Neuron (in vitro differentiated cells): Measurements from ENCODE around the gene PRUNE1.

ENCODE experiments used
- H2AFZ ChIP-seq: one replicate; pipeline ENCODE4 v1.6.1; 2013; ENCODE audit warnings: low read depth, mild to moderate bottlenecking, inconsistent platforms, low read length, moderate library complexity
- H3K27me3 ChIP-seq: one replicate; pipeline ENCODE4 v1.6.1; 2013; ENCODE audit warnings: low read length; ENCODE audit not compliant: insufficient read depth
- H3K36me3 ChIP-seq: one replicate; pipeline ENCODE4 v1.6.1; 2013; ENCODE audit warnings: low read length; ENCODE audit not compliant: insufficient read depth
- H3K4me1 ChIP-seq: one replicate; pipeline ENCODE4 v1.6.1; 2013; ENCODE audit warnings: low read length; ENCODE audit not compliant: insufficient read depth
- H3K4me3 ChIP-seq: 2 replicates; pipeline ENCODE4 v1.5.1; 2013; ENCODE audit warnings: mild to moderate bottlenecking, low read length, moderate library complexity
- H3K9me3 ChIP-seq: one replicate; pipeline ENCODE4 v1.6.1; 2013; ENCODE audit warnings: low read length

The PRUNE1 gene

GRCh38 chr1:150987924-150988323, 20.3 kb upstream of the PRUNE1 start:
- Histone ChIP-seq H3K9me3 (no peaks in the 10 kb centered on the region), H3K27me3 (no peaks in the 10 kb centered on the region), H3K36me3 (no peaks in the 10 kb centered on the region), H3K4me3 (no peak overlapping the region), H3K4me1 (no peaks in the 10 kb centered on the region), H2AFZ (no peak overlapping the region)

GRCh38 chr1:150992626-150993025, 15.6 kb upstream of the PRUNE1 start:
- Histone ChIP-seq H3K4me1 (no peaks in the 10 kb centered on the region), H3K27me3 (no peaks in the 10 kb centered on the region), H3K36me3 (peaks cover 10% of the 10 kb centered on the region), H2AFZ (no peak overlapping the region), H3K9me3 (no peaks in the 10 kb centered on the region), H3K4me3 (no peak overlapping the region)

GRCh38 chr1:150994248-150994647, 14.0 kb upstream of the PRUNE1 start:
- Histone ChIP-seq H3K4me3 (no peak overlapping the region), H3K9me3 (no peaks in the 10 kb centered on the region), H2AFZ (no peak overlapping the region), H3K36me3 (peaks cover 20% of the 10 kb centered on the region), H3K27me3 (no peaks in the 10 kb centered on the region), H3K4me1 (no peaks in the 10 kb centered on the region)

- Histone ChIP-seq H3K4me1 (no peaks in the 10 kb centered on the region), H3K4me3 (no peak overlapping the region), H3K36me3 (peaks cover 25% of the 10 kb centered on the region), H3K27me3 (no peaks in the 10 kb centered on the region), H2AFZ (no peak overlapping the region), H3K9me3 (no peaks in the 10 kb centered on the region)
These were observed 12.8 kb upstream of the PRUNE1 start for GRCh38 chr1:150995460-150995859.

- H3K36me3 ChIP-seq: peaks cover 25% of the 10 kb centered on the region
- no peaks in the 10 kb centered on the region for H3K9me3 ChIP-seq
- H3K4me1 ChIP-seq: no peaks in the 10 kb centered on the region
- no peaks in the 10 kb centered on the region for H3K27me3 ChIP-seq
- H2AFZ ChIP-seq: no peak overlapping the region
- H3K4me3 ChIP-seq: no peak overlapping the region
These were observed 12.4 kb upstream of the PRUNE1 start for GRCh38 chr1:150995896-150996295.

GRCh38 chr1:150997126-150997872, 10.9 kb upstream of the PRUNE1 start:
- Histone ChIP-seq H3K4me3 (no peak overlapping the region), H3K36me3 (peaks cover 30% of the 10 kb centered on the region), H2AFZ (no peak overlapping the region), H3K4me1 (no peaks in the 10 kb centered on the region), H3K27me3 (no peaks in the 10 kb centered on the region), H3K9me3 (no peaks in the 10 kb centered on the region)

- H3K4me1 ChIP-seq: no peaks in the 10 kb centered on the region
- H3K4me3 ChIP-seq: no peak overlapping the region
- no peaks in the 10 kb centered on the region for H3K27me3 ChIP-seq
These were observed 10.3 kb upstream of the PRUNE1 start for GRCh38 chr1:150997949-150998348.

GRCh38 chr1:150999051-150999674, 9.1 kb upstream of the PRUNE1 start:
- no peaks in the 10 kb centered on the region for H3K4me1 ChIP-seq
- H3K4me3 ChIP-seq: no peak overlapping the region
- H3K9me3 ChIP-seq: no peaks in the 10 kb centered on the region
- no peak overlapping the region for H2AFZ ChIP-seq
- no peaks in the 10 kb centered on the region for H3K27me3 ChIP-seq
- H3K36me3 ChIP-seq: peaks cover 30% of the 10 kb centered on the region

More at GRCh38 chr1:150997949-150998348, 10.3 kb upstream of the PRUNE1 start:
- H3K36me3 ChIP-seq: peaks cover 30% of the 10 kb centered on the region
- H2AFZ ChIP-seq: no peak overlapping the region
- H3K9me3 ChIP-seq: no peaks in the 10 kb centered on the region

GRCh38 chr1:150999926-151000325, 8.3 kb upstream of the PRUNE1 start:
- H3K4me1 ChIP-seq: peaks cover 5% of the 10 kb centered on the region
- no peak overlapping the region for H3K4me3 ChIP-seq
- H3K9me3 ChIP-seq: no peaks in the 10 kb centered on the region
- peaks cover 30% of the 10 kb centered on the region for H3K36me3 ChIP-seq
- H2AFZ ChIP-seq: no peak overlapping the region
- no peaks in the 10 kb centered on the region for H3K27me3 ChIP-seq

GRCh38 chr1:151000408-151000807, 7.8 kb upstream of the PRUNE1 start:
- Histone ChIP-seq H3K36me3 (peaks cover 30% of the 10 kb centered on the region), H3K9me3 (no peaks in the 10 kb centered on the region), H3K4me3 (no peak overlapping the region), H3K27me3 (no peaks in the 10 kb centered on the region), H2AFZ (no peak overlapping the region), H3K4me1 (peaks cover 7% of the 10 kb centered on the region)

- no peaks in the 10 kb centered on the region for H3K9me3 ChIP-seq
These were observed 6.6 kb upstream of the PRUNE1 start for GRCh38 chr1:151001602-151002001.

GRCh38 chr1:151002051-151002450, 6.2 kb upstream of the PRUNE1 start:
- peaks cover 26% of the 10 kb centered on the region for H3K36me3 ChIP-seq
- H3K9me3 ChIP-seq: no peaks in the 10 kb centered on the region
- H3K4me1 ChIP-seq: peaks cover 19% of the 10 kb centered on the region
- no peak overlapping the region for H2AFZ ChIP-seq
- H3K27me3 ChIP-seq: no peaks in the 10 kb centered on the region
- no peak overlapping the region for H3K4me3 ChIP-seq

More at GRCh38 chr1:151001602-151002001, 6.6 kb upstream of the PRUNE1 start:
- Histone ChIP-seq H3K27me3 (no peaks in the 10 kb centered on the region), H3K4me3 (no peak overlapping the region), H3K36me3 (peaks cover 30% of the 10 kb centered on the region), H3K4me1 (peaks cover 16% of the 10 kb centered on the region), H2AFZ (no peak overlapping the region)

- H3K27me3 ChIP-seq: no peaks in the 10 kb centered on the region
- H3K4me3 ChIP-seq: no peak overlapping the region
- no peak overlapping the region for H2AFZ ChIP-seq
- H3K9me3 ChIP-seq: no peaks in the 10 kb centered on the region
- peaks cover 23% of the 10 kb centered on the region for H3K4me1 ChIP-seq
- H3K36me3 ChIP-seq: peaks cover 21% of the 10 kb centered on the region
These were observed 5.6 kb upstream of the PRUNE1 start for GRCh38 chr1:151002611-151003010.
